Glutamatergic neuron (in vitro differentiated cells): ENCODE data around the gene FRAS1. TPM values are rescaled to one million over a fixed set of nuclear protein-coding genes. Genes with fewer than 3 reads are reported as not detected.

ENCODE experiments used
- DNase-seq: peaks from one replicate; pipeline ENCODE4 v3.0.0; 2022
- H3K27ac Mint-ChIP-seq: one replicate; pipeline ENCODE4 v1.8.0; 2020; ENCODE audit warnings: mild to moderate bottlenecking, mixed read lengths, inconsistent platforms; ENCODE audit not compliant: unreplicated experiment
- H3K27me3 Mint-ChIP-seq: one replicate; pipeline ENCODE4 v1.8.0; 2020; ENCODE audit warnings: mild to moderate bottlenecking, moderate library complexity, mixed read lengths, inconsistent platforms; ENCODE audit not compliant: unreplicated experiment
- H3K36me3 Mint-ChIP-seq: one replicate; pipeline ENCODE4 v1.8.0; 2020; ENCODE audit warnings: mild to moderate bottlenecking, mixed read lengths, inconsistent platforms; ENCODE audit not compliant: unreplicated experiment
- H3K4me1 Mint-ChIP-seq: one replicate; pipeline ENCODE4 v1.8.0; 2020; ENCODE audit warnings: mild to moderate bottlenecking, low read depth, mixed read lengths, inconsistent platforms; ENCODE audit not compliant: unreplicated experiment
- H3K4me3 Mint-ChIP-seq: one replicate; pipeline ENCODE4 v1.8.0; 2020; ENCODE audit warnings: mild to moderate bottlenecking, mixed read lengths, inconsistent platforms; ENCODE audit not compliant: unreplicated experiment
- H3K9me3 Mint-ChIP-seq: one replicate; pipeline ENCODE4 v1.8.0; 2020; ENCODE audit warnings: mild to moderate bottlenecking, moderate library complexity, mixed read lengths, inconsistent platforms; ENCODE audit not compliant: unreplicated experiment
- CTCF ChIP-seq: fragments of 200-600 bp; sonication (generic); IDR thresholded peaks from one replicate; pipeline ENCODE4 v1.5.0; 2021; ENCODE audit not compliant: partially characterized antibody, unreplicated experiment
- total RNA-seq: library from RNA; stranded (reverse); fragmentation: NEBNext Ultra II Directional; extraction: Animal tissue kit (Norgen Biotek cat#: 25700); gene quantifications from one replicate; pipeline ENCODE4 v1.2.1, GENCODE V29; 2021; ENCODE audit not compliant: unreplicated experiment

FRAS1 gene
- total RNA-seq, 1 donor from 2014 or later, result 18.7 TPM

GRCh38 chr4:78377555-78377954, 320.4 kb downstream of the FRAS1 start:
- Mint-ChIP-seq H3K27ac (no peak overlapping the region), H3K9me3 (no peaks in the 10 kb centered on the region), H3K36me3 (no peaks in the 10 kb centered on the region), H3K4me1 (no peaks in the 10 kb centered on the region), H3K27me3 (no peaks in the 10 kb centered on the region), H3K4me3 (no peak overlapping the region)
- TF ChIP-seq CTCF, result no peak
- no peak for DNase-seq

GRCh38 chr4:78379040-78379439, 321.9 kb downstream of the FRAS1 start:
- Mint-ChIP-seq H3K27me3 (no peaks in the 10 kb centered on the region), H3K9me3 (no peaks in the 10 kb centered on the region), H3K27ac (no peak overlapping the region), H3K36me3 (no peaks in the 10 kb centered on the region), H3K4me1 (no peaks in the 10 kb centered on the region), H3K4me3 (no peak overlapping the region)
- TF ChIP-seq CTCF, result no peak
- DNase-seq, result no peak

- Mint-ChIP-seq H3K4me1 (no peaks in the 10 kb centered on the region), H3K4me3 (no peak overlapping the region), H3K9me3 (no peaks in the 10 kb centered on the region), H3K27ac (no peak overlapping the region), H3K27me3 (no peaks in the 10 kb centered on the region), H3K36me3 (no peaks in the 10 kb centered on the region)
- DNase-seq, result no peak
- no peak for TF ChIP-seq CTCF
These were observed 323.0 kb downstream of the FRAS1 start for GRCh38 chr4:78379991-78380729.

GRCh38 chr4:78386679-78387078, 329.6 kb downstream of the FRAS1 start:
- TF ChIP-seq CTCF, result no peak
- no peak overlapping the region for H3K27ac Mint-ChIP-seq

GRCh38 chr4:78395642-78396041, 338.5 kb downstream of the FRAS1 start:
- Mint-ChIP-seq H3K4me1 (no peaks in the 10 kb centered on the region), H3K36me3 (peaks cover 19% of the 10 kb centered on the region), H3K4me3 (no peak overlapping the region), H3K9me3 (peaks cover 3% of the 10 kb centered on the region), H3K27ac (no peak overlapping the region), H3K27me3 (no peaks in the 10 kb centered on the region)
- no peak for DNase-seq
- no peak for TF ChIP-seq CTCF

More at GRCh38 chr4:78386679-78387078, 329.6 kb downstream of the FRAS1 start:
- DNase-seq, result no peak
- Mint-ChIP-seq H3K4me3 (no peak overlapping the region), H3K9me3 (no peaks in the 10 kb centered on the region), H3K27me3 (no peaks in the 10 kb centered on the region), H3K36me3 (no peaks in the 10 kb centered on the region), H3K4me1 (no peaks in the 10 kb centered on the region)
